ENCODE measurements around the gene ADGRB2. TPM values are rescaled to one million over a fixed set of nuclear protein-coding genes. Genes with fewer than 3 reads are reported as not detected.

ADGRB2 gene
- total RNA-seq, 4 donors from 2014 or later: 1.6 to 10.5 (median 4.1) TPM

GRCh38 chr1:31678681-31679080 is 85.5 kb downstream of the ADGRB2 start:
- Histone ChIP-seq H3K4me3 (no peak overlapping the region), H3K27ac (no peak overlapping the region), H3K4me1 (peaks cover 0 to 14% (median 0%) of the 10 kb centered on the region in 4 donors), H3K9me3 (no peaks in the 10 kb centered on the region), H3K27me3 (no peaks in the 10 kb centered on the region), H3K36me3 (peaks cover 0 to 84% (median 0%) of the 10 kb centered on the region in 3 donors)
- WGBS, 2 donors: 82 to 85% methylated on average over 4 of the region's 4 CpGs
- DNase-seq (ENCODE audit: low spot score in 2 of 2): no peak
- TF ChIP-seq EP300 (IDR thresholded peaks at IDR 0.05): no peak
- TF ChIP-seq CTCF (IDR thresholded peaks at IDR 0.05): no peak
- TF ChIP-seq POLR2A (IDR thresholded peaks at IDR 0.05): no peak

- 74 to 75% methylated on average over 6 of the region's 6 CpGs for WGBS, 2 donors
- H3K4me1 ChIP-seq: peaks cover 0 to 21% (median 0%) of the 10 kb centered on the region in 4 donors
- H3K27ac ChIP-seq: no peak overlapping the region
These were observed 86.2 kb downstream of the ADGRB2 start for GRCh38 chr1:31677949-31678348.

DNA sequence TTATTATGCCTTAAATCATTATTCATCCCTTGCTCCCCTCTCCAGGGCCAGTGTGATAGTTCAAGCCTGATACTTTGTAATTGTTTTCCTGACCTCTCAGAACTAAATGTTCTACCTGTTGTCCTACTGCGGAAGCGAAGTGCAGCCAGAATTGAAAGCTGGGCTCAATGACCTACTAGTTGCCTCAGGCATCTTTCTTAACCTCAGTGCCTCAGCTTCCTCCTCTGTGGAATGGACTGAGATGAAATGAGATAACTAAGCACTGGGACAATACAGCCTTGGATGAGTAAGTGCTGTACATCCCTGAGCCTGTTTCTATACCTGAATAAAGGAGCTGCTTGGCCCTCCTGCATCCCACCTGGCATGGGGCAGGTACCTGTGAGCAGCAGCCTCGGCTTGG is 86.7 kb downstream of the ADGRB2 start:
- no peak for DNase-seq (ENCODE audit: low spot score in 2 of 2)
- Histone ChIP-seq H3K27ac (no peak overlapping the region), H3K4me3 (no peak overlapping the region), H3K4me1 (peaks cover 0 to 24% (median 0%) of the 10 kb centered on the region in 4 donors), H3K27me3 (no peaks in the 10 kb centered on the region), H3K9me3 (no peaks in the 10 kb centered on the region), H3K36me3 (peaks cover 0 to 71% (median 0%) of the 10 kb centered on the region in 3 donors)
- 82 to 95% methylated on average over 3 of the region's 3 CpGs for WGBS, 2 donors
- TF ChIP-seq EP300 (IDR thresholded peaks at IDR 0.05) (no peak), CTCF (IDR thresholded peaks at IDR 0.05) (no peak), POLR2A (IDR thresholded peaks at IDR 0.05) (no peak)

More at GRCh38 chr1:31677949-31678348, 86.2 kb downstream of the ADGRB2 start:
- TF ChIP-seq CTCF (IDR thresholded peaks at IDR 0.05) (no peak), EP300 (IDR thresholded peaks at IDR 0.05) (no peak), POLR2A (IDR thresholded peaks at IDR 0.05) (no peak)
- no peak for DNase-seq (ENCODE audit: low spot score in 2 of 2)
- H3K27me3 ChIP-seq: no peaks in the 10 kb centered on the region
- H3K9me3 ChIP-seq: no peaks in the 10 kb centered on the region
- peaks cover 0 to 77% (median 0%) of the 10 kb centered on the region in 3 donors for H3K36me3 ChIP-seq
- H3K4me3 ChIP-seq: no peak overlapping the region

Small RNAs within 50 kb of the gene (small RNA-seq; reads per million reads assigned to genes)
- not detected for gene MIR4254

Other genes with a start within 250 kb of the ADGRB2 start
- gene TINAGL1, start 187.8 kb downstream of the ADGRB2 start, total RNA-seq: 100 to 1,000 TPM in 3 of 4 donors, 10 to 100 TPM in 1; 97.3 to 227 (median 198) TPM
- 1 to 10 TPM in 1 of 4 donors, under 1 TPM in 1, not detected in 2; 0.21 to 2.5 TPM for gene HCRTR1, start 146.7 kb downstream of the ADGRB2 start, total RNA-seq
- gene PEF1, start 119.5 kb downstream of the ADGRB2 start, total RNA-seq: 100 to 1,000 TPM in 1 of 4 donors, 10 to 100 TPM in 3; 62.5 to 108 (median 89.7) TPM
- gene COL16A1, start 60.3 kb downstream of the ADGRB2 start, total RNA-seq: 100 to 1,000 TPM; 147 to 311 (median 212) TPM
- gene SPOCD1, start 51.7 kb upstream of the ADGRB2 start, total RNA-seq: 10 to 100 TPM in 1 of 4 donors, under 1 TPM in 2, not detected in 1; 0.42 to 14.1 (median 0.66) TPM
- gene PTP4A2, start 174.0 kb upstream of the ADGRB2 start, total RNA-seq: 100 to 1,000 TPM; 127 to 184 (median 159) TPM
- gene KHDRBS1, start 249.5 kb upstream of the ADGRB2 start, total RNA-seq: 10 to 100 TPM; 61.5 to 92.6 (median 78.6) TPM